Body of pancreas (tissue), 4 donors: ENCODE results near the gene HMGCR. TPM values are rescaled to one million over a fixed set of nuclear protein-coding genes. Genes with fewer than 3 reads are reported as not detected.
"Not testable (repeated sequence)": the region's sequence is repeated elsewhere in the genome, so short reads cannot be mapped to it uniquely, and the experiment has no call there.

Source experiments
- ATAC-seq: fragments of 150-250 bp; one replicate; pipeline ENCODE4 v1.9.1; 2016
- DNase-seq, 4 donors: peaks; one replicate each; pipeline ENCODE4 v3.0.0-alpha.2; 2019
- H3K27ac ChIP-seq, 4 donors: fragments of 200-600 bp; sonication (generic); 1 replicate in 3 of 4; 2 replicates in 1 of 4; pipeline versions ENCODE4 v1.5.1 to v1.6.1; 2016 to 2019; ENCODE audit warnings: mild to moderate bottlenecking in 1 of 4, mixed read lengths in 1 of 4, moderate library complexity in 1 of 4
- H3K27me3 ChIP-seq, 2 donors: fragments of 200-600 bp; sonication (generic); one replicate each; pipeline ENCODE4 v1.6.0; 2016; ENCODE audit warnings: mild to moderate bottlenecking in 1 of 2
- H3K36me3 ChIP-seq, 2 donors: fragments of 200-600 bp; sonication (generic); replicated peaks in 1 of 2; 2 replicates each; pipeline ENCODE4 v1.5.1; 2016; ENCODE audit warnings: low read depth in 2 of 2; ENCODE audit not compliant: insufficient read depth in 1 of 2
- H3K4me1 ChIP-seq: fragments of 200-600 bp; sonication (generic); one replicate; pipeline ENCODE4 v1.6.0; 2016
- H3K4me3 ChIP-seq, 2 donors: fragments of 200-600 bp; sonication (generic); 1 replicate in 1 of 2; 2 replicates in 1 of 2; pipeline ENCODE4 v1.5.1; 2016 to 2019
- H3K9me3 ChIP-seq, 3 donors: fragments of 200-600 bp; sonication (generic); 1 replicate in 2 of 3; 2 replicates in 1 of 3; pipeline ENCODE4 v1.5.1; 2016
- POLR2A ChIP-seq, 3 donors: fragments of 450-650 bp; IDR thresholded peaks; one replicate each; pipeline ENCODE4 v1.6.1; 2016; ENCODE audit warnings: antibody characterized with exemption in 3 of 3, mild to moderate bottlenecking in 2 of 3
- WGBS, 2 donors: methylation state at CpG; one replicate each; pipeline ENCODE4 v1.1.5; 2017; 5-methylcytosine and 5-hydroxymethylcytosine counted together
- intact Hi-C: fragments of 100-400 bp; cut with DNase I; formaldehyde crosslinking; loops from one replicate; pipeline ENCODE4 v1.15.1; 2023
- total RNA-seq, 2 donors: library from RNA; depleted of rRNA; stranded (reverse); fragments of >200 nt; gene quantifications; one replicate each; pipeline ENCODE4 v1.1.0, GENCODE V29; 2016
- TF ChIP-seq, protein P1 (sequence below), 7 experiments: fragments of 450-650 bp in 4 of 7; fragments of 200-600 bp in 3 of 7; sonication (generic) in 3 of 7; IDR thresholded peaks; one replicate each; pipeline ENCODE4 v1.5.1; 2016 to 2019; ENCODE audit warnings: antibody characterized with exemption in 7 of 7

HMGCR gene
- 1 to 10 TPM; 5.9 to 8.3 TPM for total RNA-seq

DNA sequence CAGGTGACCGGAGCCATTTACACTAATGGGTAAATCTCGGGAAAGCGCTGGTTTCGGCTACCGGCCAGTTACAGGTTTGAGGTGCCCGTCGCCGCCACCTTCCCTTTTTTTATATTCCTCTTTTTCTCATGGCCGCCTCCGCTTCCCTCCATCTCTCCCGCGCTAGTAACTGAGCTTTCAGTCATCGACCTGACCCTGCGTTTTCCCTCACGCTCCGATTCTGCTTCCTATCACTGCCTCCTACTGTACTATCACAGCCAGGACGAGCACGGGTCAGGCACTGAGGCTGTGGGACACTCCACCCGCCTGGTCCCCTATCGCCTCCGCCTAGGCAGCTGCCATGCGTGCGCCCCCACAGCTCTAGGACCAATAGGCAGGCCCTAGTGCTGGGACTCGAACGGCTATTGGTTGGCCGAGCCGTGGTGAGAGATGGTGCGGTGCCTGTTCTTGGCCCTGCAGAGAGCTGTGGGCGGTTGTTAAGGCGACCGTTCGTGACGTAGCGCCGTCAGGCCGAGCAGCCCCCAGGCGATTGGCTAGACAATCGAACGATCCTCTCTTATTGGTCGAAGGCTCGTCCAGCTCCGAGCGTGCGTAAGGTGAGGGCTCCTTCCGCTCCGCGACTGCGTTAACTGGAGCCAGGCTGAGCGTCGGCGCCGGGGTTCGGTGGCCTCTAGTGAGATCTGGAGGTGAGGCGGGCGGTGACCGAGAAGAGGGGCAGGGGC is at the start of gene HMGCR:
Gene HMGCR (plus strand): TSS at position 606 of the 722 bp plus-strand sequence. CDS start 5,386 bp downstream, outside the sequence.
- peak within 1 kb of the TSS; percentile 83 to 100 for H3K4me3 ChIP-seq
- no peaks in the 10 kb centered on the region for H3K27me3 ChIP-seq
- intact Hi-C loops, result loop anchor here (10.0 kb wide), 1 partner anchor 422 kb away; no protein-coding TSS in a partner anchor
- peak within 1 kb of the TSS; percentile 85 to 96 (median 94) for H3K27ac ChIP-seq
- H3K4me1 ChIP-seq, result peaks cover 20% of the 10 kb centered on the region
- TF ChIP-seq, protein P1, sequence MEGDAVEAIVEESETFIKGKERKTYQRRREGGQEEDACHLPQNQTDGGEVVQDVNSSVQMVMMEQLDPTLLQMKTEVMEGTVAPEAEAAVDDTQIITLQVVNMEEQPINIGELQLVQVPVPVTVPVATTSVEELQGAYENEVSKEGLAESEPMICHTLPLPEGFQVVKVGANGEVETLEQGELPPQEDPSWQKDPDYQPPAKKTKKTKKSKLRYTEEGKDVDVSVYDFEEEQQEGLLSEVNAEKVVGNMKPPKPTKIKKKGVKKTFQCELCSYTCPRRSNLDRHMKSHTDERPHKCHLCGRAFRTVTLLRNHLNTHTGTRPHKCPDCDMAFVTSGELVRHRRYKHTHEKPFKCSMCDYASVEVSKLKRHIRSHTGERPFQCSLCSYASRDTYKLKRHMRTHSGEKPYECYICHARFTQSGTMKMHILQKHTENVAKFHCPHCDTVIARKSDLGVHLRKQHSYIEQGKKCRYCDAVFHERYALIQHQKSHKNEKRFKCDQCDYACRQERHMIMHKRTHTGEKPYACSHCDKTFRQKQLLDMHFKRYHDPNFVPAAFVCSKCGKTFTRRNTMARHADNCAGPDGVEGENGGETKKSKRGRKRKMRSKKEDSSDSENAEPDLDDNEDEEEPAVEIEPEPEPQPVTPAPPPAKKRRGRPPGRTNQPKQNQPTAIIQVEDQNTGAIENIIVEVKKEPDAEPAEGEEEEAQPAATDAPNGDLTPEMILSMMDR (IDR thresholded peaks at IDR 0.05), result peak in 2 of 7 experiments; percentile 29 to 44
- TF ChIP-seq POLR2A (IDR thresholded peaks at IDR 0.05), result peak; percentile 59 to 90 (median 88)
- 0% methylated on average over 33 to 56 of the region's 56 CpGs for WGBS, 2 donors
- DNase-seq, result peak; percentile 98 to 99 (median 98)
- H3K36me3 ChIP-seq, result no peaks in the 10 kb centered on the region
- ATAC-seq, result peak; percentile 97
- no peaks in the 10 kb centered on the region for H3K9me3 ChIP-seq

- H3K9me3 ChIP-seq, DNase-seq, H3K36me3 ChIP-seq, H3K27me3 ChIP-seq, H3K4me3 ChIP-seq, H3K4me1 ChIP-seq, intact Hi-C loops, ATAC-seq, H3K27ac ChIP-seq: not testable (repeated sequence)
- 62 to 71% methylated on average over 3 of the region's 3 CpGs for WGBS, 2 donors
These were observed 45.2 kb upstream of the HMGCR start for GRCh38 chr5:75291844-75292243.

- H3K36me3 ChIP-seq, result no peaks in the 10 kb centered on the region
- DNase-seq (no peak), ATAC-seq (no peak)
- no peak overlapping the region for H3K4me3 ChIP-seq
- H3K27me3 ChIP-seq, result no peaks in the 10 kb centered on the region
- no peaks in the 10 kb centered on the region for H3K4me1 ChIP-seq
- no peak for TF ChIP-seq POLR2A (IDR thresholded peaks at IDR 0.05)
- TF ChIP-seq, protein P1 (IDR thresholded peaks at IDR 0.05), result no peak
- intact Hi-C loops, result no loop called here
- no peaks in the 10 kb centered on the region for H3K9me3 ChIP-seq
- no peak overlapping the region for H3K27ac ChIP-seq
These were observed 36.9 kb upstream of the HMGCR start for GRCh38 chr5:75300084-75300483.

DNA sequence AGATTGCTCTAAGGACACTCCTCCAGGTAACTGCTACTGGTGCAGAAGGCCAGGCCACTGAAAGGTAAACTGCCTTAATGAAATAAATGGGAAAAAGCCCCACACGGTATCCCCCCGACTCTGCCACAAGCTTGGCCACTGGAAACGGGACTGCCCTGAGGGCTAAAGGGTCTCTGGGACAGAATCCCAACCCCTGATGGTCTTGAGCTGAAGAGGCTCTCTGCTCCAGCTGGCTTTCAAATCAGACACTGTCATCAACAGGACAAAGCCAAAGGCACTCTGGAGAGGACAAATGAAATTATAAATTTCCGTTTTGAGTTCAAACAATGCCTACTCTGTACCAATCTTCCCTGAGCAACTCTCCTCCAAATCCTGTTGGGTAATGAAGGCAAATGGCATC is 33.6 kb upstream of the HMGCR start:
- H3K4me1 ChIP-seq, result no peaks in the 10 kb centered on the region
- DNase-seq (no peak), ATAC-seq (no peak)
- H3K36me3 ChIP-seq, result no peaks in the 10 kb centered on the region
- TF ChIP-seq, protein P1 (IDR thresholded peaks at IDR 0.05), result no peak
- no peak for TF ChIP-seq POLR2A (IDR thresholded peaks at IDR 0.05)
- no peaks in the 10 kb centered on the region for H3K9me3 ChIP-seq
- H3K27me3 ChIP-seq, result no peaks in the 10 kb centered on the region
- no peak overlapping the region for H3K27ac ChIP-seq
- intact Hi-C loops, result no loop called here
- no peak overlapping the region for H3K4me3 ChIP-seq
- WGBS, 2 donors, result 71 to 72% methylated on average over 4 of the region's 4 CpGs

DNA sequence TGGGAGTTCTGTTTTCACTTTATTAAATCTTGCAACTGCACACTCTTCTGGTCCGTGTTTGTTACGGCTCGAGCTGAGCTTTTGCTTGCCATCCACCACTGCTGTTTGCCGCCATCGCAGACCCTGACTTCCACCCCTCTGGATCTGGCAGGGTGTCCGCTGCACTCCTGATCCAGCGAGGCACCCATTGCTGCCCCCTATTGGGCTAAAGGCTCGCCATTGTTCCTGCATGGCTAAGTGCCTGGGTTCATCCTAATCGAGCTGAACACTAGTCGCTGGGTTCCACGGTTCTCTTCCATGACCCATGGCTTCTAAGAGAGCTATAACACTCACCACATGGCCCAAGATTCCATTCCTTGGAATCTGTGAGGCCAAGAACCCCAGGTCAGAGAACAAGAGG is 32.5 kb upstream of the HMGCR start:
- 77 to 80% methylated on average over 10 to 11 of the region's 11 CpGs for WGBS, 2 donors
- DNase-seq, ATAC-seq, H3K36me3 ChIP-seq, H3K27ac ChIP-seq, H3K9me3 ChIP-seq, intact Hi-C loops, H3K4me3 ChIP-seq, H3K27me3 ChIP-seq, H3K4me1 ChIP-seq: not testable (repeated sequence)

GRCh38 chr5:75306746-75307145 is 30.3 kb upstream of the HMGCR start:
- ATAC-seq, result no peak

More at GRCh38 chr5:75306746-75307145, 30.3 kb upstream of the HMGCR start:
- H3K4me1 ChIP-seq, result no peaks in the 10 kb centered on the region
- 94 to 100% methylated on average over 1 of the region's 1 CpG for WGBS, 2 donors
- no peaks in the 10 kb centered on the region for H3K9me3 ChIP-seq
- DNase-seq, result no peak
- no peak overlapping the region for H3K27ac ChIP-seq
- TF ChIP-seq, protein P1 (IDR thresholded peaks at IDR 0.05), result no peak
- no peak for TF ChIP-seq POLR2A (IDR thresholded peaks at IDR 0.05)
- no peaks in the 10 kb centered on the region for H3K27me3 ChIP-seq
- intact Hi-C loops, result no loop called here
- no peaks in the 10 kb centered on the region for H3K36me3 ChIP-seq
- H3K4me3 ChIP-seq, result no peak overlapping the region
